EL (cell line): ENCODE measurements around the gene OR1S1.
"Not testable (repeated sequence)": the region's sequence is repeated elsewhere in the genome, so short reads cannot be mapped to it uniquely, and the experiment has no call there.

ENCODE experiments used
- DNase-seq: peaks from one replicate; pipeline ENCODE4 v3.0.0-alpha.2; 2016

The OR1S1 gene

DNA sequence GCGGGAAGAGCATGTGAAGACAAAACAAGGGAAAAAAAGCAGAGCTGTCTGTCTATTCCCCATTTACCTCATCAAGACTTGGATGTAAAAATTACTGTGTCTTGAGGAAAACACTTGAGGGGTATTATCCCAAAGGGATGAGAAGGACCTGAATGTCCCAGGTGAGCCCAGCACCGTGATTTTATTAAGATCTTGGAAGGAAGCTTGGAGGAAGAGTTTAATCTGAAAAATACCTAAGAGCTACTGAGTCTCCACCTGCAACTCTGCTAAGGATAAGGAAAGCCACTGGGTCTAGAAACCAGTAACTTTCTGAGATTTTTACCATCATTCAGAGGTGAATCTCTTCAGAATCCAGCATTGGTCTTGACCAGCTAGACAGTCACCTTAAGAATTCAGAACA, at the start of gene OR1S1:
TSS of gene OR1S1 (plus strand) at position 301 of the 400 bp plus-strand sequence.
- not testable (repeated sequence) for DNase-seq

DNA sequence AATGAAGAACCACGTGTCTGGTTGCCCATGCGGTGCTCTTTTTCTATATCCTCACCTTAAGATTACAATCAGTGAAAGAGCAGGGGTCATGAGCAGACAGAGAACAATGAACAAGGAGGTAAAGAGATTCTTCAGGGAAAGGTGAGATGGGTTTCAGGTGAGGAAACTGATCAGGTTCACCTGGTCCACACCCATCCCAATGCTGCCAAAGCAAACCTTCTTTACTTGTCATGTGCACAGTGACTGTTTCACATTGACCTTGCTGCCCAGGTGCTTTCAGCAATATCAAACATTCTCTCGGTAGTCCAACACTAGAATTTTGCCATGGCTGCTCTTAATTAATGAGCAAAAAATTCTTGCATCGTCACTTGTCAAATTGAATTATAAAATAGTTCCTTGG, 48.1 kb upstream of the OR1S1 start:
- no peak for DNase-seq

- DNase-seq: no peak
These were observed 47.5 kb upstream of the OR1S1 start for GRCh38 chr11:58164990-58165389.

- DNase-seq: no peak
These were observed 46.9 kb upstream of the OR1S1 start for GRCh38 chr11:58165504-58166106.

- no peak for DNase-seq
These were observed 35.0 kb upstream of the OR1S1 start for GRCh38 chr11:58177409-58178054.

DNA sequence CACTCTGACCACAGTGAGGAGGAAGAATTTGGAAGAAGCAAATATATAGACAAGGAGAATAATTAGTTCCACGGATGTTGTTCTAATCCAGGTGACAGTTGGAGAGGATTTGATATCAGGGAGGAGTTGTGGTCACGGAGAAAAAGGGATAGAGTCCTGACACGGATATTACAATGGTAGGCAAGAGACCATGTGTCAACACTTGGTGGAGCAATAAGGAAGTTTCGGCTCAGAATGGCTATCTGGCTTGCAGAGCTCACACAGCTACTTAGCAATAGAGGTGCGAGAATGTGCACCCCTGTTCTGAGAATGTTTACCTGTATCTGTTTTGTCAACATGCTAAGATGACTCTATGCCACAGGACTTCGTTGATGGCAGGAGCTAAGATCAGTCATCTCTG, 34.1 kb upstream of the OR1S1 start:
- no peak for DNase-seq

GRCh38 chr11:58179648-58180047, 32.9 kb upstream of the OR1S1 start:
- no peak for DNase-seq

DNA sequence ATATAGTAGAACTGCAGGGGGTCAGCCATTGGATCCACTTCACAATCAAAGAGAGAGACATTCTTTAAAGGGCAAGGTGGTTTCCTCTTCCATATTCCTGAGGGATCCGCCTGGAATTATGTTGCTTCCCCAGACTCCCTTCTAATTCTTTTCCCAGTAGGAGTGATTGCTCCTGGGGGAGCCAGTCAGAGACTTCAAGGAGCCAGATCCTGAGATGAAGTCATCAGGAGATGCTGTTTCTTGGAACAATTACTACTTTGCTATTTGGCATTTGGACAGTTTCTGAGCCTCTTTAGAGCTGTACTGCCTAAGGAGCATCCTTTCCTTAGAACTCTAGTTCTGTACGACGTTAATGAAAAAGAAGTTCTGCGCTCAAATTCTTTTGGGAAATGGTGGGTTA, 25.6 kb upstream of the OR1S1 start:
- DNase-seq: no peak

GRCh38 chr11:58188770-58189169, 23.8 kb upstream of the OR1S1 start, which contains the start of gene OR9Q2:
Gene OR9Q2, plus strand, starts transcription at chr11:58189070. Its CDS starts 1,421 bp downstream, at chr11:58190491.
- no peak for DNase-seq

DNA sequence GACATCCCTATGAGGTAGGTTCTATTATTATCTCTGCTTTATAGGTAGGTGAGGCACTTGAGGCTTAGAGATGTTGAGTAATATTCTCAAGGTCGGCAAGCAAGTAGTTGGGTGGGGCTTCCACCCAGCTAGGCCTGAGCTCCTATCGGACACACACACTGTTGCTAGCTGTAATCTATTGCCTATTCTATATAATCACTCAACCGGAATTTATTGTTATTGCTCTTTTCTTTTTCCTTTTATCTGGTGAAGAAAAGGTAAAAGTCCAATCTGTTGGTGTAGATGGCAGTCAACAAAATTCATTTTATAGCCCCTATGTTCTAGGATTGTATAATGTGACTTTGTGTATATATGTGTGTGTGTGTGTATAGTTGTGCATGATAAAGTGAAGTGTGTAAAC, 20.3 kb upstream of the OR1S1 start:
- no peak for DNase-seq

- DNase-seq: no peak
These were observed 19.1 kb upstream of the OR1S1 start for GRCh38 chr11:58193391-58193790.

DNA sequence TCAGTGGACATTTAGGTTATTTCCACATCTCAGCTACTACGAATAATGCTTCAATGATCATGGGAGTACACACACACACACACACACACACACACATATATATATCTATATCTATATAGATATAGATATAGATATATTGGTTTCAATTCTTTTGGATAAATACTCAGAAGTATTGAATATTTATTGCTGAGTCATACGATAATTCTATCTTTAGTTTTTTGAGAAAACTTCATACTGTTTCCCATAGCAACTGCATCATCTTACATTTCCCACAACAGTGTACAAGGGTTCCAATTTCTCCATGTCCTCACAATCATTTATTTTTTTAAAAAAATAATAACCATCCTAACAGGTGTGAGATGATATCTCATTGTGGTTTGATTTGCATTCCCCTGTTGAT, 16.6 kb upstream of the OR1S1 start:
- no peak for DNase-seq

DNA sequence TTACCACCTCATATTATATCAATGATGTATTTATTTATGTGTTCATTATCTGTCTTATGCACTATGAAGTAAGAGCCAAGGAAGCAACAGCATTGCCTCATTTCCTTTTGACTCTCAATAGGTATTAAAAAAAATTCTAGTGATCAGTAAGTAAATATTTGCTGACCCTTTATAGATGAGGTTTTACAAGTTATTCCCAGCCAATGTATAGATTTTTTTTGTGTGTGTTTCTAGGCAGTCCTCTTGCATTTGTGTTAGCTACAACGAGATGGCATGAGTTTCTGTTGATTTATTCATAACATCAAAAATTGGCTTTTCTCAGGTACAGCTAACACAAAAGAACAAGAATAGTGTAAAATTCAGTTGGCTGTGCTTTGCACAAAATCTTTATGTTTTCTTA, 13.2 kb upstream of the OR1S1 start:
- DNase-seq: no peak

DNA sequence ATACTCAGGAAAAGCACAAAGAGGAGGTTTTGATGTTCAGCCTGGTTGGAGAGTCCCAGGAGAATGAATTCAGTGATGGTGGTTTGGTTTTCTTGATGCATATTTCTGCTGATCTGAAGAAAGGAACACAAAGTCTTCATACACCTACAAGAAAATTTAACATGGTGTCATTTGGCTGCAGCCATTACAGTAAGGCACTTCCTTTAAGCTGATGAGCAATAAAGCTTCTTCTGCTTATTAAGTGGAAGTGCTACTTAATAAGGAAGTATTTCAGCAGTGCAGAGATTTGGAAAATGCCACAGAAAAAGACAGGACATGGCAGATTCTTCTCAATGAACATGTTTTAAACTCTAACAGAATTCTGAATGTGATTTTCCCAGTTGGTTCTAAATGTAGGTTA, 8.5 kb upstream of the OR1S1 start, which contains the start of gene OR1S2:
TSS of gene OR1S2 (minus strand) at position 101 of the 400 bp plus-strand sequence. CDS start at position 101, 0 bp downstream.
- DNase-seq: no peak

DNA sequence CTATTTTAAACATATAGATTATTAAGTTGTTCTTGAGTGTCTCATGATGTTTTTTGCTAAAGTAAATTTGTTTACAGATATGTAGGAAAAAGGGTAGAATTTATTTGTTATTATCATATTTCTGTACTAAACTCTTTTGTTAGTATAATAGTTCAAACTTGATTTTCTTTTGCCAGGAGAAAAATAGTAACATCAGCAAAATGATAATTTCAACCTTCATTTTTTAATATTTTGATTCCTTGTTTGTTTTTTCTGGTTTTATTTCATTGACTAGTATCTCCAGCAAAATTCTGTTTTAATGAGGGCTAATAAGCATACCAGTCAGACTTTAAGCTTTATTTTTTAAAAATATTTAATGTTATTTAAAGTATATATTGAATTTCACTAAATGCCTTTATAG, 4.0 kb downstream of the OR1S1 start:
- DNase-seq: no peak

GRCh38 chr11:58222721-58223120, 10.2 kb downstream of the OR1S1 start:
- peak; percentile 26 for DNase-seq

GRCh38 chr11:58227956-58228615, 15.6 kb downstream of the OR1S1 start:
- DNase-seq: no peak

GRCh38 chr11:58243954-58244353, 31.4 kb downstream of the OR1S1 start:
- no peak for DNase-seq

- peak; percentile 4 for DNase-seq
These were observed 42.4 kb downstream of the OR1S1 start for GRCh38 chr11:58254936-58255335.

DNA sequence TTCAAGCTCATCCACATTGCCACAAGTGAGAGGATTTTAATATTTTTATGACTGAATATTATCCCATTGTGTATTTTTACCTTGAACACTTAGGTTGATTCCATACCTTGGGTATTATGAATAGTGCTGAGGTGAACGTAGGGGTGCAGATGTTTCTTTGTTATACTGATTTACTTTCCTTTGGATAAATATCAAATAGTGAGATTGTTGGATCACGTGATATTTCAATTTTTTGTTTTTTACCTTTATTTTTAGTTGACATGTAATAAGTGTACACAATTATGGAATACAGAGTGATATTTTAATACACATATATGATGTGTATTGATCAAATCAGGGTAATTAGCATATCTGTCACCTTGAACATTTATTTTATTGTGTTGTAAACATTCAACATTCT, 47.5 kb downstream of the OR1S1 start:
- DNase-seq: no peak
